NCI-H1105 (cell line): ENCODE measurements around the gene ANO7.

Experiments used
- DNase-seq: peaks from one replicate; lab custom pipeline; 2025; lab: John Stamatoyannopoulos, UW

The ANO7 gene

GRCh38 chr2:241188361-241189092 is at the start of gene ANO7:
TSS of gene ANO7 (plus strand) at chr2:241188677. CDS start at chr2:241190064, 1,387 bp downstream.
- DNase-seq: no peak

- no peak for DNase-seq
Measured at GRCh38 chr2:241139531-241140444, 48.7 kb upstream of the ANO7 start.

- no peak for DNase-seq
Measured at GRCh38 chr2:241140445-241140840, 48.0 kb upstream of the ANO7 start.

DNA sequence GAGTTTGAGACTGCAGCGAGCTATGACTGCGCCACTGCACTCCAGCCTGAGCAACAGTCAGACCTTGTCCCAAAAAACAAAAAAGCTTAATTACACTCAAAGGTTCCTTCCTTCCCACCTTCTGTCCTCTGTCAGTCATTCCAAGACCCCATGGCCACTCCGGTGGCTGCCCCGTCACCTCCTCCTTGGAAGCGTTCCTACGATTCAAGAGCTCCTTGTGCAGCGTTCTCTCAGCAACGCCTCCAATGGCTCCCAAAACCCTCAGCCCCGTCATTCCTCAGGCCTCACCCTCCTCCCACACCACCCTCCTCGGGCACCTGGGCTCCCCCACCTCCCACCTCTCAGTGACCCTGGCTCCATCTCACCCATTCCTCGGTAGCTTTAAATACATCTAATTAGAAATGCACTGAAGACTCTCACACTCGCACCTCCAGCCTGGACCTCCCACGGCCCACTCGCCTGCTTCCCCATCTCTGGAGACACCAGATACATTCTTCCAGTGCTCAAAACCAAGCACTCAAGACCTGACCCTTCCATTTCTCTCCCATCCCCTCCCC is 47.2 kb upstream of the ANO7 start:
- DNase-seq: no peak

- DNase-seq: no peak
Measured at GRCh38 chr2:241142063-241142462, 46.4 kb upstream of the ANO7 start.

DNA sequence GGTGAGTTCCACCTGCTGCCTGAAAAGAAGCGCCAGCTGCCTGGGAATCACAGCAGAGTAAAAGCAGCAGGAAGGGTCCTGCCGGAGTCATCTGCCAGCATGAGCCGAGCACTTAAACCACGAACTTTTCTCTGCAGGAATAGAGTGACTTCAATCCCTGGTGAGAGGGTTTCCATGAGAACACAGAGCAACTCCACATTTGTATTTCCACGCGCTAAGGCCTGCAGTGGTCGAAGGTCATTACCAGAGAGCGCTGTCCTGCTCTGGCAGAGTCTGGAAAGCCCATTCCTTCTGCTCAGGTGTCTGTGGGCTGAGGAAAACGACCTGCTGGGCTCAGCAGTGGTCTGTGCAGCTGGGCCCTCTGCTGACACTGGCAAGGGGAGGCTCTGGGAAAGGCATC is 45.9 kb upstream of the ANO7 start:
- no peak for DNase-seq

- no peak for DNase-seq
Measured at GRCh38 chr2:241146286-241146685, 42.2 kb upstream of the ANO7 start.

DNA sequence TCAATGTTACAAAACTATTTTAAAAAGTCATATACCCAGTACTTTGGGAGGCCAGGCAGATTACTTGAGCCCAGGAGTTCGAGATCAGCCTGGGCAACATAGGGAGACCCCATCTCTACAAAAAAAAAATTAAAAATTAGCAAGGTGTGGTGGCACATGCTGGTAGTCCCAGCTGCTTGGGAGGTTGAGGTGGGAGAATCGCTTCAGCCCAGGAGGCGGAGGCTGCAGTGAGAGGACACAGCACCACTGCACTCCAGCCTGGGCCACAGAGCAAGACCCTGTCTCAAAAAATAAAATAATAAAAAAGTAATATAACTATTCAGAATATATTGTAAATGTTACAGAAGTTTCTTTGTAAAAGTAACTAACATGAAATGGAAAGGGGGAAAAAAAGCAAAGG is 41.1 kb upstream of the ANO7 start:
- DNase-seq: no peak

GRCh38 chr2:241148239-241148638 is 40.2 kb upstream of the ANO7 start:
- DNase-seq: no peak

DNA sequence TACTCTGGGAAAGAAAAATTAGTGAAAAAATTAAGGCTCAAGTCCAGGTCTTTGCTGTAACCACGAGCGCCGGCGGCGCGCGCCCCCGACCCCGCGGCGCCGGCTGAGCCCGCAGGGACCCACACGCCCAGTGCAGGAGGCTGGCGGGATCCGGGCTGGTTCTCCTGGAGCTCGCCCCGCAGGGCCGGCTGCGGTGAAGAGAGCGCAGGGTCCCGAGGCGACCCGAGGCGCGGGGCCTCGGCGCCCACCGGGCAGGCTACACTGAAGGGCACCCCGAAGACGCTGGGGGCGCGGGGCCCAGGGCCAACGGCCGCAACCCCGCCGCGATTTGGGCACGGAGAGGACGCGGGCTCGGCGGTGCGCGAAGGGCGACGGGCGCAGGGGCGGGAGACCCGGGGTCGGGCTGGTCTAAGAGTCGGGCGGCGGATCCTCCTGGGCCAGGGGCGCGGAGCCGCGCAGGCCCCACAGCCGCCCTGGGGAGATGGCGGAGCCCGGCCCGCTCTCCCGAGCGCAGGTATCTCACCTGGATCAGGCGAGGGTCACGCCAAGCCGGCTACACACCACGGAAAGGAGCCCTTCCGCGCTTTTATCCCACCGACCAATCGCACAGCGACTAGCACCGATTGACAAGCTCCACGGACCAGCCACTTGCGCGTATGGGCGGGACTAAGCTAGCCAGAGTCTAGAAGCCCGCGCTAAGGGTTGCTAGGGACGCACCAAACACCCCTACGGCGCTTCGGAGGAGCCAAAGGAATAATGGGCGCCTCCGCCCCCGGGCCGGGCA is 39.4 kb upstream of the ANO7 start, which contains the start of gene PASK:
Gene PASK (minus strand): TSS at position 582 of the 784 bp plus-strand sequence. CDS start 6,440 bp downstream, outside the sequence.
- DNase-seq: peak; percentile 96

GRCh38 chr2:241149675-241149924 is 38.9 kb upstream of the ANO7 start:
- no peak for DNase-seq

DNA sequence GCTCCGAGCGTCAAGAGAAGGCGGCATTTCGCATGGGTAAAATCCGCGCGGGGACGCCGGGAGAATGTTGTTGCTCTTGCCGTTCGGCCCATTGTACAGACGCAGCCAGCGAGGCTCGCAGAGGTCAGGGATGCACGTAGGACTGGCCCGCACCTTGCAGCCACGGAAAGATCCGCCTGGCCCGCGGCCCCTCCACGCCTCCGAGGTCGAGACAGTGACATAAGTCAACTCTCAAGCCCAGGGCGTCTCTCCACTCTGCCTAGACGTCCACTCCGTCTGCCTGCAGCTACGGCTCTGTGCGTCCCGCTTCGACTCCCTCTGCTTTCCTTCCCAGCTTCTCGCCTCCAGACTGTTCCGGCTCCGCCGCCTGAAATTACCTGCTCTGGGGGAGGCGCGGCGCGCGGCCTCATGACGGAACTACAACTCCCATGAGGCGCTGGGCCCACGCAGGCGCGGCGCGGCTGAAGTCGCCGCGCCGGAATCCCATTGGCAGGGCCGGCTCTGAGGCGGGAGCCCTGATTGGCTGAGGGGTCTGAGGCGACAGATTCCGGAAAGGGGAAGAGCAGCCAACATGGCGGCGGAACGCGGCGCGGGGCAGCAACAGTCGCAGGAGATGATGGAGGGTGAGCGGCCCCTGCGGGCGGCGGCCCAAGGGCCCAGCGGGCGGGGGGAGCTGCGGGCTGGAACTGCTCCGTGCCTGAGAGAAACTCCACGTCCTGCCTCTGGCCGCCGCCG is 38.4 kb upstream of the ANO7 start, which contains the start of gene PPP1R7:
Gene PPP1R7 (plus strand): TSS at position 543 of the 735 bp plus-strand sequence. CDS start 29 bp downstream, at position 572.
- DNase-seq: peak; percentile 86

- DNase-seq: no peak
Measured at GRCh38 chr2:241150660-241151530, 37.6 kb upstream of the ANO7 start.

DNA sequence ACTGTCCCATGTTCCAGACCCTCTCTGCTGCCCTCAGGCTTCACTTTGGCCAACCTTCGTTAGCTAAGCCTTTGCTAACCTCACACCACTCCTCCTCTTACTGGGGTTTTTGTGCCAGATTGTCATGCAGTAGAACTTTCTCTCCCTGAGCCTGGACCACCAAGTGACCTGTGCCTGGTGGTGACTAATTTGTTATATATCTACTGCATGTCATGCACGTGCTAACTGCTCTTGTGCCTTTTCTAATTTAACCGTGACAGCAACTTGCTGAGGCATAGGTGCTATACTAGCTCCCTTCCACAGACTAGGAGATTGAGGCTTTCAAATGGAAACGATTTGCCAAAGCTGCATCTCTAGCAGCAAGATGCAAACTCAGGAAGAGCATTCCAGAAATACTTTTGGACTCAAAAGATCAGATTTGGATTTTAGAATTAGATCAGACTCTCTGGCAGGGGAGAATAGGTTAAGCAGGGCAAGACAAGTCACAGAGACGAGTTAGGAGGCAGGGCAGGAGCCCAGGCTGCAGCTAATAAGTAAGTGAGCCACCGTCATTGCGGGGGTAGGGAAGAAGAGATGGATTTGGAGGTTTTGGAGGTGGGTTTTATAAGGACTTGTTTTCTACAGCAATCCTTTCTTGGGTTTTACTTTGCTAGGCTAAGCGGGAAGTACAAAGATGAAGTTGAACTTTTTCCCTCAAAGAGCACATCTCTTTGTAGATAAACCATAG is 36.4 kb upstream of the ANO7 start:
- DNase-seq: no peak

DNA sequence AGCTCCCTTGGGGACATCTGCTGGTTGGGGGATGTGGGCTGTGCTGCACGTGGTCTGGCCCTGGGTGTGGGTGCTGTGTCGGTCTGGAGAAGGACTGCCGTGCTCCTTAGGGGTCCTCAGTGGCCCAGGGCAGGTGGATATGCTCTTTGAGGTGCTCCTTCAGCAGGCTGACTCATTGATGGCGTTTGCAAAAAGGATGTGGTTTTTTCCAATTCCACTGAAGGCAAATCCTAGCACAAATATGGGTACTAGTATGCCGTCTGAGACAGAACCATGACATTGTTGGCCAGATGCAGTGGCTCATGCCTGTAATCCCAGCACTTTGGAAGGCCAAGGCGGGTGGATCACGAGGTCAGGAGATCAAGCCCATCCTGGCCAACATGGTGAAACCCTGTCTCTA is 34.9 kb upstream of the ANO7 start:
- no peak for DNase-seq

DNA sequence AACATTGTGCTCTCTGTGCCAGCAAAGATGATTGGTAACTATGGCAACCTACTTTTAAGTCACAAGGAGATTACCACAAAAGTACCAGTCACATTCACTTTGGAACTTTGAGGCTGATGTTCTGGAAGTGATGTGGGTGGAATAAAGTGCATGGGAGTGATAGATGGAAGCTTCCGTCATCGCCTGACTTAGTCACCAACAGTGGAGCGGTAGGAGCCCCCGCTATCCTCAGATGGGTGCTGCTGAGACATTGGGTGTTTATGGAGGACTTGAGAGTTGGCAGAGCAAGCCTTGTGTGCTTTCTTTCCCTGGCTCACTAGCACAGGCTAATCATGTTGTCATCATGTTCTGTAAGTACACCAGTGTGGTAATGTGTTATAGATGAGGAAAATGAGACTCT is 33.6 kb upstream of the ANO7 start:
- DNase-seq: no peak

GRCh38 chr2:241155936-241156335 is 32.5 kb upstream of the ANO7 start:
- DNase-seq: no peak

DNA sequence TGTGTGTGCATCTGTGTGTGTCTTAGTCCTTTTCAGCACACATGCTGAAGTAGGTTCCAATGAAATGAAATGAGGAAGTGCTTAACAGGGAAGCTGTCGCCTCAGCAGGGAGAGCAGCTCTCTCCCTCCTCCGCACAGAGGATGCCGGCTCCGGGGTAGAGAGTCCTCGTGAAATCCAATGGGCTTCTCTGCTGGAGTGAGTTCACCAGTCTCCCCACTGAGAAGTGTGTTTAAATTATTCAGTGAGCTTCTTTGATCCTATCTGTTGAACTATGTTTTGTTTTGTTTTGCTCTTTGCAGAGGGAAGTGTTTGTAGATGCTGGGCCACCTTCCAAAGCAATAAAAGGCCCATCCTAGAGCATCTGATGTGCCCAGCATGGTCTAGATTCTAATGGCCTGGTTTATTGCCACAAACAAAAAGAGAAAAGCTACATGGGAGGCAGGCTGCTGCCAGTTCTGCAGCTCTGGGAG is 31.5 kb upstream of the ANO7 start:
- DNase-seq: no peak

DNA sequence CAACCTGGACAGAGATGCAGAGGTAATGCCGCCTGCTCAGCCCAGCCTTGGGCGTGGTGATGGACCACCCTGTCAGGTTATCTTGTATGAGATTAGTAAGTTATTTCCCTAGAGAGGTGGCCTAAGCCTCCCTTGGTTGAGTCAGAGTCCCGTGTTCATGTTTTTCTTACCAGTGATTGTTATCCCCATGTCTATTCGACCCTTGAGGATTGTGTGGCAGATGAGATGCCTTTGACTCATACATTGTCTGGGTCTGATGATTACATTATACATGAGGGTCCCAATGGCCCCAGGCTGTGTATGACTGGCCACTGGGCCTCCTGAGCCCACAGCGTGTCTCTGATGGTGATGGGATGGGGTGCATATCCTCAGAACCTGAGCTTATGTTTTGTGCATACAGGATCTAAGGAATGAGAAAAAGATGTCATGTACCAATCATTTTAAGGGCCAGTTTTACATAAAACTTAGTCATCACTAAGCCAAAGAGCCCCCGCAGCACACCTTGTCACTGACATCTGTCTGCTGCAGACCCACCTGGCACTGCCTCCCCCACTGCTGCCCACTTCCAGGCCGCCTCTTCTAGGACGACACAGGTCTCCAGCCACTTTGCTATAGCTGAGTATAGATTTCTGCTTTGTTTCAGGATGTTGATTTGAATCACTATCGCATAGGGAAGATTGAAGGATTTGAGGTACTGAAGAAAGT is 30.5 kb upstream of the ANO7 start:
- DNase-seq: no peak
